ENCODE data around the gene GUCY1A2. TPM values are rescaled to one million over a fixed set of nuclear protein-coding genes. Genes with fewer than 3 reads are reported as not detected.

GUCY1A2 gene
- total RNA-seq, 1 donor from 2014 or later, result 0.78 TPM

DNA sequence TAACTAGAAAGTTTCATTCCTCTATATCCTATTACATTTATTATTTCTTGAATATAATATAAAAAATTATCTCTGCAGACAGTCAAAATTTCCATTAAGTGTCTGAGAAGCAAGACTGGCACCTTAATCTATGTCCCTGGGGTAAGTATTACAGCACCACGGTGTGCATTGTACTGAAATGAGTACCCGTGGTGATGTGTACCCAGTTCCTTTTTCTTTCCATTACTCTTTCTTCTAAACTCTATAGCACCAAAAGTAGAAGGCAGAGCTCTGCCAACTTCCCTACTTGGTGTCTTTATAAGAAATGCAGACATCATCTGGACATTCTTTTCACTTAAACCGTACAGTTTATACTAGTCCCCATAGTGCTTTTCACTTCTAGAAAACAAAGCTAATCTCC, 161.7 kb downstream of the GUCY1A2 start:
- TF ChIP-seq, protein P1, sequence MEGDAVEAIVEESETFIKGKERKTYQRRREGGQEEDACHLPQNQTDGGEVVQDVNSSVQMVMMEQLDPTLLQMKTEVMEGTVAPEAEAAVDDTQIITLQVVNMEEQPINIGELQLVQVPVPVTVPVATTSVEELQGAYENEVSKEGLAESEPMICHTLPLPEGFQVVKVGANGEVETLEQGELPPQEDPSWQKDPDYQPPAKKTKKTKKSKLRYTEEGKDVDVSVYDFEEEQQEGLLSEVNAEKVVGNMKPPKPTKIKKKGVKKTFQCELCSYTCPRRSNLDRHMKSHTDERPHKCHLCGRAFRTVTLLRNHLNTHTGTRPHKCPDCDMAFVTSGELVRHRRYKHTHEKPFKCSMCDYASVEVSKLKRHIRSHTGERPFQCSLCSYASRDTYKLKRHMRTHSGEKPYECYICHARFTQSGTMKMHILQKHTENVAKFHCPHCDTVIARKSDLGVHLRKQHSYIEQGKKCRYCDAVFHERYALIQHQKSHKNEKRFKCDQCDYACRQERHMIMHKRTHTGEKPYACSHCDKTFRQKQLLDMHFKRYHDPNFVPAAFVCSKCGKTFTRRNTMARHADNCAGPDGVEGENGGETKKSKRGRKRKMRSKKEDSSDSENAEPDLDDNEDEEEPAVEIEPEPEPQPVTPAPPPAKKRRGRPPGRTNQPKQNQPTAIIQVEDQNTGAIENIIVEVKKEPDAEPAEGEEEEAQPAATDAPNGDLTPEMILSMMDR (IDR thresholded peaks at IDR 0.05), result no peak
- no peak for DNase-seq (ENCODE audit: extremely low spot score, unreplicated experiment)
- no peak overlapping the region for H3K4me3 Mint-ChIP-seq (ENCODE audit: unreplicated experiment)
- H3K36me3 Mint-ChIP-seq (ENCODE audit: unreplicated experiment), result no peaks in the 10 kb centered on the region
- no peaks in the 10 kb centered on the region for H3K4me1 Mint-ChIP-seq (ENCODE audit: unreplicated experiment)
- H3K9me3 Mint-ChIP-seq (ENCODE audit: unreplicated experiment), result peaks cover 9% of the 10 kb centered on the region
- H3K27ac Mint-ChIP-seq (ENCODE audit: unreplicated experiment), result no peak overlapping the region
- H3K27me3 Mint-ChIP-seq (ENCODE audit: unreplicated experiment), result peaks cover 8% of the 10 kb centered on the region

DNA sequence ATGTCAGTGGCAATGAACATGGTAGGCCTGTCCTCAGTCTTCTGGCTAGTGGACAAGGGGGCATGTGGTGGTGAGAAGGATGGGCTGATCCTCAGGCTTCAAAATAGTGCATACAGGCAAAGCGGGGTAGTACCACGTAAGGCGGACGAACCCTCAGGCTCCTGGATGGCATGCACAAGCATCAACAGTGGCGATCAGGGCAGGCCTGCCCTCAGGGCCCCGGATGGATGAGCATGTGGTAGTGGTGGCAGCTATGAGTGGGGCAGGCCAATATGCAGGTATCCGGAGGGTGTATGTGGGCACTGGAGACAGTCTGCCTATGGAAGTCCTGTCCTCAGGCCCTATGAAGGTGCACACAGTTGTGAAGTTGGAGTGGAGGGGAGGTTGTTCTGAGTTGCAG, 163.8 kb downstream of the GUCY1A2 start:
- H3K36me3 Mint-ChIP-seq (ENCODE audit: unreplicated experiment), result no peaks in the 10 kb centered on the region
- peaks cover 14% of the 10 kb centered on the region for H3K27me3 Mint-ChIP-seq (ENCODE audit: unreplicated experiment)
- H3K4me3 Mint-ChIP-seq (ENCODE audit: unreplicated experiment), result no peak overlapping the region
- TF ChIP-seq, protein P1 (IDR thresholded peaks at IDR 0.05), result no peak
- no peaks in the 10 kb centered on the region for H3K4me1 Mint-ChIP-seq (ENCODE audit: unreplicated experiment)
- peaks cover 9% of the 10 kb centered on the region for H3K9me3 Mint-ChIP-seq (ENCODE audit: unreplicated experiment)
- no peak for DNase-seq (ENCODE audit: extremely low spot score, unreplicated experiment)
- H3K27ac Mint-ChIP-seq (ENCODE audit: unreplicated experiment), result no peak overlapping the region

DNA sequence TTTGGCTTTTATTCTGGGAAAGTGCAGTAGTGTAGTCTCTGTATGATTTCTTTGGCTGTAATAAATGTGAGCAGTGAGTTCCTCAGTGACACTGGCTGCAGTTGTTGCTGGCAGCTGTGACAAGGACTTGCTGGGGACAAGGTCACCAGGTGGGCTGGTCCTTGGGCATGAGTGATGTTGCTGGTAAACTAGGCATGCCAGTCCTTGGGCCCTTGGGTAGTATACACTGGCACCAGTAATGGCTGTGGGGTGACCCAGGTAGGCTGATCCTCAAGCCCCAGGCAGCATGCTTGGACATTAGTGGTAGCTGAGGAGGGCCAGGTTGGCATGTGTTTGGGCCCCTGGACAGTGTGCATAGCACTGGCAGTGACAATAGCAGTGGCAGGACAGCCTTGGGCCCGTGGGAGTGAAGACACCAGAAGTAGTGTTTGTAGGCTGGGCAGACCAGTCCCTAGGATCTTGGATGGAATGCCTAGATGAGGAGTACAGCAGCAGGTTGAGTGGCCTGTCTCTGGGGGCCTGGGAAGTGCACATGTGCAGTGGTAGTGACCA, 164.3 kb downstream of the GUCY1A2 start:
- no peaks in the 10 kb centered on the region for H3K4me1 Mint-ChIP-seq (ENCODE audit: unreplicated experiment)
- H3K36me3 Mint-ChIP-seq (ENCODE audit: unreplicated experiment), result no peaks in the 10 kb centered on the region
- DNase-seq (ENCODE audit: extremely low spot score, unreplicated experiment), result no peak
- H3K9me3 Mint-ChIP-seq (ENCODE audit: unreplicated experiment), result peaks cover 9% of the 10 kb centered on the region
- H3K4me3 Mint-ChIP-seq (ENCODE audit: unreplicated experiment), result no peak overlapping the region
- no peak overlapping the region for H3K27ac Mint-ChIP-seq (ENCODE audit: unreplicated experiment)
- H3K27me3 Mint-ChIP-seq (ENCODE audit: unreplicated experiment), result peaks cover 15% of the 10 kb centered on the region
- TF ChIP-seq, protein P1 (IDR thresholded peaks at IDR 0.05), result no peak

DNA sequence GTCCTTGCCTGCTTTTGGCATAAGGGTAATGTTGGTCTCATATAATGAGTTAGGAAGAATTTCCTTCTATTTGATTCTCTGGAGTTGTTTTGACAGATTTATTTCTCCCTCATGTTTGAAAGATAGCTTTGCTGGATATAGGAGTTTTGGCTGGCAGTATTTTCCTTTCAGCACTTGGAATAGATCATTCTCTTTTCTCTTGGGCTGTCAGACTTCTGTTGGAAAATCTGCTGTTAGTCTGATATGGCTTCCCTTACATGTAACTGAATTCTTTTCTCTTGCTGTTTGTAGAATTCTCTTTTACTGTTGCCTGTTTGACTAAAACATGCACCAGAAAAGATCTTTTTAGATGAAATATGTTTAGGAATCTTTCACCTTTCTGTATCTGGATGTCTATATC, 165.5 kb downstream of the GUCY1A2 start:
- Mint-ChIP-seq H3K36me3 (ENCODE audit: unreplicated experiment) (no peaks in the 10 kb centered on the region), H3K4me3 (ENCODE audit: unreplicated experiment) (no peak overlapping the region), H3K27ac (ENCODE audit: unreplicated experiment) (no peak overlapping the region), H3K27me3 (ENCODE audit: unreplicated experiment) (peaks cover 17% of the 10 kb centered on the region), H3K9me3 (ENCODE audit: unreplicated experiment) (peaks cover 9% of the 10 kb centered on the region), H3K4me1 (ENCODE audit: unreplicated experiment) (no peaks in the 10 kb centered on the region)
- TF ChIP-seq, protein P1 (IDR thresholded peaks at IDR 0.05), result no peak
- no peak for DNase-seq (ENCODE audit: extremely low spot score, unreplicated experiment)

DNA sequence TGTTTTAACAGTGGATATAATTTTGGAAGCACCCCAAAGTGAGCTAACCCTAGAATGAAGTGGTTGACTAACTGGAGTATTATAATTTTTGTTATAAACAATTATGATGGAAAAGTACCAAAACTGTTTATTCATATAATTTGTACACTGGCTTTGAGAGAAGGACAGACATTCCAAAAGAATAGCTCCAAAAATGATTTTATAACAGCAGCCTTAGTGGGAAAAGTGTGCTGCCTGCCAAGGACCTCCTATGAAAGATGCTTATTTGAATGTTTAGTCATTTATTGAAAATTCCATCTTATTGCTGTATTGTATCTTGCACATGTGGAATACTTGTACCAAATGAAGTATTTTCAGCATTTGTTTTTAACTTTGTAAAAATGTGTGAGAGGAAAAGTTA, 169.8 kb downstream of the GUCY1A2 start:
- TF ChIP-seq, protein P1 (IDR thresholded peaks at IDR 0.05), result no peak
- Mint-ChIP-seq H3K27ac (ENCODE audit: unreplicated experiment) (no peak overlapping the region), H3K36me3 (ENCODE audit: unreplicated experiment) (no peaks in the 10 kb centered on the region), H3K4me1 (ENCODE audit: unreplicated experiment) (no peaks in the 10 kb centered on the region), H3K4me3 (ENCODE audit: unreplicated experiment) (no peak overlapping the region), H3K9me3 (ENCODE audit: unreplicated experiment) (peaks cover 9% of the 10 kb centered on the region), H3K27me3 (ENCODE audit: unreplicated experiment) (peaks cover 22% of the 10 kb centered on the region)
- no peak for DNase-seq (ENCODE audit: extremely low spot score, unreplicated experiment)

Measured in osteocyte (in vitro differentiated cells).